Measurements from ENCODE around the gene ADCY1.

The ADCY1 gene

GRCh38 chr7:45654341-45654740 lies 80.2 kb downstream of the ADCY1 start:
- no peak for DNase-seq

- no peak for DNase-seq
These were observed 81.4 kb downstream of the ADCY1 start for GRCh38 chr7:45655539-45655938.

- DNase-seq = no peak
These were observed 82.3 kb downstream of the ADCY1 start for GRCh38 chr7:45656431-45656830.

- no peak for DNase-seq
These were observed 83.1 kb downstream of the ADCY1 start for GRCh38 chr7:45657136-45657889.

- DNase-seq = no peak
These were observed 83.9 kb downstream of the ADCY1 start for GRCh38 chr7:45657890-45658715.

- DNase-seq = no peak
These were observed 84.7 kb downstream of the ADCY1 start for GRCh38 chr7:45658716-45659495.

GRCh38 chr7:45659496-45660139 lies 85.5 kb downstream of the ADCY1 start:
- DNase-seq = no peak

- DNase-seq = no peak
These were observed 86.2 kb downstream of the ADCY1 start for GRCh38 chr7:45660201-45660900.

GRCh38 chr7:45660901-45661211 lies 86.7 kb downstream of the ADCY1 start:
- no peak for DNase-seq

- DNase-seq = no peak
These were observed 87.3 kb downstream of the ADCY1 start for GRCh38 chr7:45661302-45661995.

GRCh38 chr7:45662018-45662417 lies 87.8 kb downstream of the ADCY1 start:
- no peak for DNase-seq

GRCh38 chr7:45662540-45663166 lies 88.5 kb downstream of the ADCY1 start:
- DNase-seq = no peak

GRCh38 chr7:45663167-45663921 lies 89.2 kb downstream of the ADCY1 start:
- no peak for DNase-seq

GRCh38 chr7:45663965-45664633 lies 89.9 kb downstream of the ADCY1 start:
- DNase-seq = no peak

GRCh38 chr7:45665172-45665571 lies 91.0 kb downstream of the ADCY1 start:
- no peak for DNase-seq

GRCh38 chr7:45670227-45670626 lies 96.1 kb downstream of the ADCY1 start:
- no peak for DNase-seq

GRCh38 chr7:45670717-45671116 lies 96.5 kb downstream of the ADCY1 start:
- DNase-seq = no peak

GRCh38 chr7:45677311-45677900 lies 103.2 kb downstream of the ADCY1 start:
- no peak for DNase-seq

GRCh38 chr7:45679516-45679915 lies 105.3 kb downstream of the ADCY1 start:
- DNase-seq = no peak

GRCh38 chr7:45680776-45681175 lies 106.6 kb downstream of the ADCY1 start:
- DNase-seq = no peak
